IPS-18a (cell line): Measurements from ENCODE around the gene NUDT1.

Source experiments
- H3K27ac ChIP-seq: one replicate; pipeline ENCODE4 v1.5.1; 2013; ENCODE audit warnings: low read length
- H3K27me3 ChIP-seq: one replicate; pipeline ENCODE4 v1.6.1; 2013; ENCODE audit warnings: mild to moderate bottlenecking, low read length; ENCODE audit not compliant: control insufficient read depth, insufficient read depth
- H3K36me3 ChIP-seq: one replicate; pipeline ENCODE4 v1.6.1; 2013; ENCODE audit warnings: low read depth, low read length; ENCODE audit not compliant: control insufficient read depth
- H3K4me1 ChIP-seq: one replicate; pipeline ENCODE4 v1.6.1; 2013; ENCODE audit warnings: low read depth, low read length; ENCODE audit not compliant: control insufficient read depth
- H3K4me3 ChIP-seq: one replicate; pipeline ENCODE4 v1.5.1; 2013; ENCODE audit warnings: low read length
- H3K9ac ChIP-seq: one replicate; pipeline ENCODE4 v1.6.1; 2013; ENCODE audit warnings: mild to moderate bottlenecking, low read length, moderate library complexity
- H3K9me3 ChIP-seq: one replicate; pipeline ENCODE4 v1.6.1; 2013; ENCODE audit warnings: low read depth, low read length; ENCODE audit not compliant: control insufficient read depth

The NUDT1 gene

GRCh38 chr7:2218444-2218785 lies 23.6 kb upstream of the NUDT1 start:
- Histone ChIP-seq H3K27ac (no peak overlapping the region), H3K4me3 (no peak overlapping the region), H3K9ac (no peak overlapping the region), H3K27me3 (no peaks in the 10 kb centered on the region), H3K36me3 (peaks cover 54% of the 10 kb centered on the region), H3K9me3 (no peaks in the 10 kb centered on the region), H3K4me1 (no peaks in the 10 kb centered on the region)

- H3K27ac ChIP-seq = no peak overlapping the region
- H3K36me3 ChIP-seq = peaks cover 53% of the 10 kb centered on the region
- no peak overlapping the region for H3K4me3 ChIP-seq
- no peak overlapping the region for H3K9ac ChIP-seq
- no peaks in the 10 kb centered on the region for H3K9me3 ChIP-seq
- no peaks in the 10 kb centered on the region for H3K27me3 ChIP-seq
- H3K4me1 ChIP-seq = no peaks in the 10 kb centered on the region
Measured at GRCh38 chr7:2219136-2219535, 22.9 kb upstream of the NUDT1 start.

- Histone ChIP-seq H3K9ac (no peak overlapping the region), H3K36me3 (peaks cover 54% of the 10 kb centered on the region), H3K27ac (no peak overlapping the region), H3K4me1 (no peaks in the 10 kb centered on the region), H3K9me3 (no peaks in the 10 kb centered on the region), H3K27me3 (no peaks in the 10 kb centered on the region), H3K4me3 (no peak overlapping the region)
Measured at GRCh38 chr7:2219606-2220005, 22.4 kb upstream of the NUDT1 start.

- H3K4me1 ChIP-seq = no peaks in the 10 kb centered on the region
- H3K4me3 ChIP-seq = no peak overlapping the region
- no peak overlapping the region for H3K9ac ChIP-seq
- H3K27ac ChIP-seq = no peak overlapping the region
- no peaks in the 10 kb centered on the region for H3K27me3 ChIP-seq
- peaks cover 54% of the 10 kb centered on the region for H3K36me3 ChIP-seq
- no peaks in the 10 kb centered on the region for H3K9me3 ChIP-seq
Measured at GRCh38 chr7:2220030-2220429, 22.0 kb upstream of the NUDT1 start.

GRCh38 chr7:2220506-2220905 lies 21.5 kb upstream of the NUDT1 start:
- Histone ChIP-seq H3K27me3 (no peaks in the 10 kb centered on the region), H3K4me3 (no peak overlapping the region), H3K9me3 (no peaks in the 10 kb centered on the region), H3K9ac (no peak overlapping the region), H3K4me1 (no peaks in the 10 kb centered on the region), H3K36me3 (peaks cover 55% of the 10 kb centered on the region), H3K27ac (no peak overlapping the region)

GRCh38 chr7:2220954-2221353 lies 21.1 kb upstream of the NUDT1 start:
- Histone ChIP-seq H3K27me3 (no peaks in the 10 kb centered on the region), H3K9me3 (no peaks in the 10 kb centered on the region), H3K4me3 (no peak overlapping the region), H3K4me1 (no peaks in the 10 kb centered on the region), H3K9ac (no peak overlapping the region), H3K27ac (no peak overlapping the region), H3K36me3 (peaks cover 54% of the 10 kb centered on the region)

- no peak overlapping the region for H3K27ac ChIP-seq
- no peaks in the 10 kb centered on the region for H3K4me1 ChIP-seq
- H3K27me3 ChIP-seq = no peaks in the 10 kb centered on the region
- H3K4me3 ChIP-seq = no peak overlapping the region
- H3K36me3 ChIP-seq = peaks cover 49% of the 10 kb centered on the region
- H3K9ac ChIP-seq = no peak overlapping the region
- H3K9me3 ChIP-seq = no peaks in the 10 kb centered on the region
Measured at GRCh38 chr7:2222516-2222915, 19.5 kb upstream of the NUDT1 start.

- no peaks in the 10 kb centered on the region for H3K9me3 ChIP-seq
- H3K4me1 ChIP-seq = no peaks in the 10 kb centered on the region
- no peaks in the 10 kb centered on the region for H3K27me3 ChIP-seq
- H3K36me3 ChIP-seq = peaks cover 41% of the 10 kb centered on the region
- no peak overlapping the region for H3K4me3 ChIP-seq
- H3K27ac ChIP-seq = no peak overlapping the region
- no peak overlapping the region for H3K9ac ChIP-seq
Measured at GRCh38 chr7:2223321-2223720, 18.7 kb upstream of the NUDT1 start.

GRCh38 chr7:2224491-2224928 lies 17.5 kb upstream of the NUDT1 start:
- H3K36me3 ChIP-seq = peaks cover 43% of the 10 kb centered on the region
- no peaks in the 10 kb centered on the region for H3K9me3 ChIP-seq
- H3K4me1 ChIP-seq = no peaks in the 10 kb centered on the region
- no peak overlapping the region for H3K9ac ChIP-seq
- H3K27ac ChIP-seq = no peak overlapping the region
- no peaks in the 10 kb centered on the region for H3K27me3 ChIP-seq
- H3K4me3 ChIP-seq = no peak overlapping the region

GRCh38 chr7:2224934-2225333 lies 17.1 kb upstream of the NUDT1 start:
- no peak overlapping the region for H3K9ac ChIP-seq
- H3K36me3 ChIP-seq = peaks cover 47% of the 10 kb centered on the region
- no peaks in the 10 kb centered on the region for H3K27me3 ChIP-seq
- H3K4me1 ChIP-seq = no peaks in the 10 kb centered on the region
- H3K9me3 ChIP-seq = no peaks in the 10 kb centered on the region
- no peak overlapping the region for H3K4me3 ChIP-seq
- H3K27ac ChIP-seq = no peak overlapping the region

- Histone ChIP-seq H3K9ac (no peak overlapping the region), H3K4me1 (no peaks in the 10 kb centered on the region), H3K27me3 (no peaks in the 10 kb centered on the region), H3K4me3 (no peak overlapping the region), H3K27ac (no peak overlapping the region), H3K9me3 (no peaks in the 10 kb centered on the region), H3K36me3 (peaks cover 49% of the 10 kb centered on the region)
Measured at GRCh38 chr7:2225336-2225735, 16.7 kb upstream of the NUDT1 start.

GRCh38 chr7:2225830-2226229 lies 16.2 kb upstream of the NUDT1 start:
- no peaks in the 10 kb centered on the region for H3K4me1 ChIP-seq
- H3K4me3 ChIP-seq = no peak overlapping the region
- H3K27ac ChIP-seq = no peak overlapping the region
- no peak overlapping the region for H3K9ac ChIP-seq
- no peaks in the 10 kb centered on the region for H3K9me3 ChIP-seq
- H3K27me3 ChIP-seq = no peaks in the 10 kb centered on the region
- peaks cover 49% of the 10 kb centered on the region for H3K36me3 ChIP-seq
